HG03520 (cell line): Measurements from ENCODE around the gene MYLK4.

ENCODE experiments used
- ATAC-seq: cut with Tn5 transposase; IDR thresholded peaks from one replicate; pipeline ENCODE4 v1.9.1; 2021; ENCODE audit warnings: mild to moderate bottlenecking, moderate library complexity; ENCODE audit not compliant: unreplicated experiment

The MYLK4 gene

DNA sequence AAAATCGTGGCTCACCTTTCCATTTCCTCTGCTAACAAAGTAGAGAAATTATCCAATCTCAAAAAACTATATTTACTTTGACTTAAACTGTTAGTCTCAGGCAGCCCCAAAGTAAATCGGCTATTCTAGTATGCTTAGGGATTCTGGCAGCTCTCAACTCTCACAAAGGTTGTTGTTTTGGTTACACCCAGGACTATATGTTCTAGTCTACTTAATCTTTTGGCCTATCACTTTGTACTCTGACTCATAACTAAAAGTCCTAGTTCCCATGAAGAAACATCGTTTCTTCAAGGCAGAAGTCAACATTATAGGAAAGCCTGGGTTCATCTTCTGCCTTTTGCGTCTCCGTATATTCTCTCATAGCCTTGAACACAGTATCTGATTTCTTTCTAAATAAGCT is 42.3 kb downstream of the MYLK4 start:
- no peak for ATAC-seq

DNA sequence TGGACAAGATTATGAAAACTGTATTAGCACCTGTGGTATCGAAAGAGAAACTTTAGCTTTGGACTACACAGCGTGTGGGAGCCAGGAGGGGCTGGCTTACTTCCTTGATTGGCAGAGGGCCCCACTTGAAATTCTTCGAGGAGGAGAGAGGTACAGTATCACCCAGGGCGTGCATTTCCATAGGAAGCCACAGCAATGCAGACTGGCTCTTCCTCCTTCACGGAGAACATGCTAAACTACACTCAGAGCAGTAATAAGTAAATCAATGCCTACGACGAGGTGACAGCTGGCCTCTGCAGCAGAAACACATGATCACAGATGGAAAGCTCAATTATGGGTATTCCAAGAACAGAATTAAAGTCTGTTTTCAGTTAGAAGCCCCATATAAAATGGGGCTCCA is 44.2 kb downstream of the MYLK4 start:
- no peak for ATAC-seq

DNA sequence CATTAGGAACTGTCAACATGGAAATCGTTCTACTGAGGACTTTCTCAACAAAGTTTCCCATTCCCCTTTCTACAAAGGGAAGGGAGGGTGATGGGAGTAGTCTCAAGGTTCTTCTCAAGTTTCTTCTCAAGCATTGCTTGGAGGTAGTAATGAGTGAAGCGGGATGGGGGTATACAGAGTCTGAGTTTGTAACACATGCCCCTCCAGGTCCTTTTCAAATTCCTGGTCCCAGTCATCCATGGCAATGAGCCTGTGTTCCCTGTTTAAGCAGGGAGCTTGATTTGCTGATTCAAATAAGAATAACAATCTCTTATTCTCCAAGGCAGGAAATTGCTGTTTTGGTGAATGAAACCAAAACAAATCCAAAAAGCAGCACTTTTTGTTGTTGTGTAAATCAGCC is 45.5 kb downstream of the MYLK4 start:
- ATAC-seq, result no peak

DNA sequence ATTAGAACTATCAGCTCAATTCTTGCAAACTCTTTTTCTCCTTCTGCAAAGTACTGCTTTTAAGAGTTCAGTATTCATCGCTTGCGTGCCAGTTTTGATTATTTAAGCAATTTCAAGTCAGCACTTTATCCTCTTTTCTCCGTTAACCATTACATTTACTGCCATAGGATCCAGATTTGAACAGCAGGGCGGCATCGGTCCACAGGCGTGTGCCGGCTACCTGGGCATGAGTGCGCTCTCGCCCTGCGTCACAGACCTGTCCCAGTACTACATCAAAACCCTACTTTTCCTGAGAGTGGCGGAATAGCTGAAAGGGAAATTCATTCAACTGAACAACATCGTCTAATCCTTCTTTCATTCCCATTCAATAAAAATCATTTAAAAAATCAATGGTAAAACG is 53.4 kb downstream of the MYLK4 start:
- no peak for ATAC-seq

DNA sequence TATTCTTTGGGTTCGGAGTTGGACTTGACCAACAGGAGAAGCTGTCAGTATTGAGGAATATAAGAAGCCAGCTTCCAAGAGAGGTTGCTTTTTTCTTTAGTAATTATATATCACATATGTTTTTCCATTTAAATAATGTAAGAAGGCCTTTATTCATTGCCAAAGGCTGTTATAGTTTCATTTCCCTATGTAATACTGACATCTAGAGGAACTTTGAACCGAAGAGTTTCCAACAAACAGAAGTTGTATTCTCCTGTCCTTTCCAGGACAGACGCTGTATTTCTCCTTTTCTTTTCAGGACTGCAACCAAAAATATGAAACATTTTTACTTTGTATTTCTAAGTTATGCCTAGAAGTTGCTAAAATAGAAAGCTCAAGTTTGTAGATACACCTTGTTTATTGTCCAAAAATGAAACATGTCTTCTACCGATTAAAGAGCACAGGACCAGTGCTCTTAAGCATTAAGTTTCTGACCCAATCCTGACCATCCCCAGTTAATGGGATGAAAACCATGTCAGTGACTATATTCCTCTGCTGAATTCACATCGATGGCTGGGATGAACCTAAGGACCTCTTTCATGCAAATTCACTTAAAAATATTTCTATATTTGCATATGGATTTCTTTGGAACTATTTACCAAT is 55.1 kb downstream of the MYLK4 start:
- ATAC-seq, result no peak

DNA sequence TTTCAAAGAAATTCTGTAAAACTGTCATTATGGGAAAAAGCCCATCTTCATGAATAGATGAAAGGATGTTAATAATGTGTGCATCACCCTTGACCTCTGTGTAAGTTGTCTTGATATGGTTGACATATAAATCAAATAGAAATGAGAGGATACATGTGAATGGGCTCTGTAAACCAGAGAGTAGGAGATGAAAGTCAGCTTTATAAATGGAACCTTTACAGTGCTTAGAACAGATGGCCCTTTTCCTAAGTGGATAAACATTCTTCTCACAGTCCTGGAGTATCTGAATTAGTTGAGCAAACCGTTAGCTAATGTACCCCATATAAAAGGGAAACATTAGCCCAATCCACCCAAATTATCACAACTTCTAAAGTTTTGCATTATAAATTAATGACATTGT is 57.5 kb downstream of the MYLK4 start:
- ATAC-seq, result no peak

DNA sequence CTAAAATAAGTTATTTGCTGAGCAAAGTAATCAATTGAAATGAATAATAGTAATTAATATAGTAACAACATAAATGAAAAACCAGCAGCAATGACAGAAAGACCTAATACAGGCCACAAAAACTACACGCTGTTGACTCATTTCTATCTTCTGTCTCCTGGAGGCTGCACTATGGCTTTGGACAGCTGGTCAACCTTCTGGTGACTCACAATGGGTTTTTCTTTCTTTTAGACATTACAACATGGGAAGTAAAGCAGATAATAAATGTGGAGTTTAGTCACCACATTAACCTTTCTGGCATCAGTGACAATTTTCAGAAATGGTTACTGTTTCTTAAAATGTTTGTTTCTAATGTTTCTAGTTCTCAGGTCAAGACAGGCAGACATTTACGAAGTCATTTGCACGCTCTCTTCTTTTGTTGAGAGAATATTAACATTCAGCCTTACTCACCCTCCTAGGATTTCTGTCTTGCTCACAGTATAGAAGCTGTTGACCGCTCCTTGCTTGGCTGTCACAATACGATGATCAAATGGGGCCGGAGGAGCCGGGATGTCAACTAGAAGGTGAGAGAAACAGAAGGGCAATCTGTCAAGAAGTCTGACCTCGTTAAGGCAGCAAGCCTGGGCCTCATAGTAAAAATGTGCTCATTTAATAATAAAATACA is 62.2 kb downstream of the MYLK4 start:
- ATAC-seq, result no peak

DNA sequence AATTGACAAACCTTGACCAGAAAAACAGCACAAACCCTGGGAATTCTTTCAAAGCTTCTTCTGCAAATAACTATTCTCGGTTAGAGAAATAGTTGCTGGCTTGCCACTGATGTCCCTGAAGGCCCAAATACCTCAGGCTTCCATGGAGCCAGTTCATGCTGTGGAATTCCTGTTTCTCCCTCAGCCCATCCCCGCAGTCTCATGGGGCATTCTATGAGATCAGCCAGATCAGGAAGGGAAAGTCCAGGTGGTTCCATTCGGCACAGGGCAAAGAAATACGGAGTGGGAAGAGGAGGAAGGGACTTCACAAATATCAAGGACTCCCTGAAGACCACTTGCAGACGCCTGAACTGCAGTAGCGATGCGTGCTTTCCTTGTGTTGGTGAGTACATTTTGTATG is 63.3 kb downstream of the MYLK4 start:
- ATAC-seq, result no peak

DNA sequence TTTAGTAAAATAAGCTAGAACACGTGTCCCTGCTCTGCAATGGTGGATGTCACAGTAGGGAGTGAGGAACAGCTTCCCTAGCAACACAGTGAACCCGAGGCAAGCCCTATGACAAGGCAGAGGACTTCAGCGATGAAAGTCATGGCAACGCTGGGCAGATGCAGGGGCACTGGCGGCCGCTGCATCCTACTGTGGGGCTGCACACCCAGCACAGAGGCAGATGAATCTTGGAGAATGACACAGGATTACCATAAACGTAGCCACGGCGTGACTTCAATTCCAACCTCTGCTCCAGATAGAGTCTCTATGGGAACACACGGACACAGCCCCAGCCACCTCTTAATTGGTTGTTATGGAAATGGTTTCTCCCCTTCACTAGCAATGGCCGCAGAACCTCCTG is 64.2 kb downstream of the MYLK4 start:
- no peak for ATAC-seq

DNA sequence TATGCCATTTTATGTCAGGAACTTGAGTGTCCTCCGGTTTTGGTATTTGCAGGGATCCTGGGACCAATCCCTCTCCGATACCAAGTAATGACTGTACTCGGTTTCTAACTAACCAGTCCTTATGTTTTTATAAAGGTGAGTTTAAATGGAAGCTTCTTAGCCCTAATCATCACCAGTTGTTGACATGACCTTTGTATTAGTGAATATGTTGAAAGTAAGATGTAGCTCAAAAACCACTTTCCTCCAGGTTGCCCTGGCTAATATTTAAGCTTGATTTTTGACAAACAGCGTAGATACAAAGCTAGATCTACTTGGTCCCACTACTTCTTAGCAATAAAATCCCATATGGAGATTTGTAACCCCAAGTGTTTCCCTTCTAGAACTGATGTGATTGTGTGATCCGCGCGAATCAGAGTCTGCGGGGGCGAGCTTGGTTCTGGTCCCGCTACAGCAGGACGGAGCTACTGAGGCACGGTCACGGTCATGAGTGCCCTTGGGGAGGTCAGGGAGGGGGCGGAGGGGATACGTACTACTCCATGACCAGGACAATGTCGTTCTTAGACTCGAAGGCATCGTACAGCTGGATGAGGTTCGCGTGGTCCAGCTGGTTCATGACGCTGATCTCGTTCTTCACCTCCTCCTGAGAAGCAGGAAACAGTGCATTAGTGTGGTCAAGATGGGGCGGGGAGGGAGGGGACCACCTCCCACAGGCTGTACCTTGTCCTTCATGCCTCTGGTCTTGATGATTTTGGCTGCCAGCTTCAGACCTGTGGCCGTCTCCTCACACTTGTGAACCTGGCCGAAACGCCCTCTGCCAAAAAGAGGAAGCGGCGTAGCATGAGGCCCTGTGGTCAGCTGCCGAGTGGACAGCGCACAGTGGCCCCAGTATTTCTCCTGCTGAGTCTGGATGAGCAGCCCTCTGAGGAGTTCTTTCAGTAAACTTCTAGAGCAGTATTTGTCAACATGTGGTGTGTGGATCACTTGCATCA is 65.7 kb downstream of the MYLK4 start:
- no peak for ATAC-seq

DNA sequence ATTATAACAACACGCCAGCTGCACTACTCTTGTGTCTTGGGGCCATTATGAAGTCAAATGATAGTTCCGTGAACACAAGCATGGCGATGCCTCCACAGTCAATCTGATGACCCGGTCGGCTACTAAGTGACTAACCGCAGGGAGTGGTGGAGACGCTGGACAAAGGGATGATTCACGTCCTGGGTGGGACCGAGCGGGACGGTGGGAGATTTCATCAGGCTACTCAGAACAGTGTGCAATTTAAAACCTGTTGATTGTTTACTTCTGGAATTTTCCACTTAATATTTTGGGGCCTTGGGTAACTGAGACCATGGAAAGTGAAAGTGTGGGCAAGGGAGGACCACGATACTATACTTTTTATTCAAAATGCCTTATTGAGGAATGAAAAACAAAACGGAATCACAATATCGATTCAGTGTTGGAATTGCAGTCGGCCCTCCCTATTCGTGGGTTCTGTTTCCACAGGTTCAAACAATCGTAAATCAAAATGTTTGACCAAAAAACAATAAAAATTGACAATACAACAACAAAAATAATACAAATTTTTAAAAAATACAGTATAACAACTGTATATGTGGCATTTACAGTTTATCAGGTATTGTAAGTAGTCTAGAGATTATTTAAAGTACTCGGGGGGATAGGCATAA is 66.5 kb downstream of the MYLK4 start:
- ATAC-seq, result no peak

DNA sequence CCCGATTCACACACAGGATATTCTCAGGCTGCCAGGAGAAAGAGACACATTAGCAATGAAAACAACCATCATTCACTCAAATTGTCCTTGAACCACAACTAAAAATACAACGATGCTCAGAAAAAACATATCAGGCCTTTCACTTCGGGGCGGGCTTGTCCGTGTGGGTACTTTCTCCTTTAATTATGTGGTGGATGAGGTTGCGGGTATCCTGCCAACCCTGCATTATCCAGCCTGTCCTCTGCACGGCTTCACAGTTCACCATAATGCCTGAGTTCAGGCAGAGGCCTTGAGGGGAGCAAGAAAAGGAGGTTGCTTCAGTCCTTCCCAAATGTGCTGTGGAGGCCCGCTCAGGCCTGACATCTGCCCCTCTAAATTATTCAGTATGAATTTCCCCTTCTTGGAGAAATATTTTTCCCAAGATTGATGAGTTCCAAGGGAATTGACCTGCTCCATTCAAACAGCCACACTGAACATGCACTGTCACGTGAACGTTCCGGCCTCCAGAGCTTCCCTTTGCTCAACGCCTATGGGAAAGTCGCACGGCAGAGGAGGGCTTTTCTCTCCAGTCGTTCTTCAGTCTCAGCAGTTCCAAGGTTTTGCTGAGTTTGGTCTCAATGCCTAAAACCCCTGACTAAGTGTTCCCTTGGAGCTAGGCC is 70.3 kb downstream of the MYLK4 start:
- no peak for ATAC-seq

DNA sequence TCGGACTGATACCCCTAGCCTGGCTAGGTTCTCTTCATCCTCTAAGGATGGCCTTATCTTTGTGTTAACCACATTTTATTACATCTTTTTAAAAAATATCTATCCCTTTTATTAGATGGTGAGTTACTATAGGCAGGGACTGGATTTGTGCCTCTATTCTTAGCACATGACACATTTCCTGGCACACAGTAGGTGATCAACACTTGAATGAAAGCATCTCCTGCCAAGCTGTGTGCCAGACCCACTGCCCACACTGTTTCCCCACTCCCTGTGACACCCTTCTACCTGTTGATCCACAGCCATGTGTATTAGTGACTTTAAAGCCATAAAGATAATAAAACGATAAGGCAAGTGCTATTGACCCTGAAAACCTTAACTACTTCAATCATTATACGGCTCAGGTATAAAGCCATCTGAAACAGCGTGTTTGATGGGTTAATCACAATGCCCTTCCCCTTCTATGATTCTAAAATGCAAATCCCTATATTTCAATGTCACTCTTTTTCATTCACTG is 73.6 kb downstream of the MYLK4 start:
- ATAC-seq, result no peak

DNA sequence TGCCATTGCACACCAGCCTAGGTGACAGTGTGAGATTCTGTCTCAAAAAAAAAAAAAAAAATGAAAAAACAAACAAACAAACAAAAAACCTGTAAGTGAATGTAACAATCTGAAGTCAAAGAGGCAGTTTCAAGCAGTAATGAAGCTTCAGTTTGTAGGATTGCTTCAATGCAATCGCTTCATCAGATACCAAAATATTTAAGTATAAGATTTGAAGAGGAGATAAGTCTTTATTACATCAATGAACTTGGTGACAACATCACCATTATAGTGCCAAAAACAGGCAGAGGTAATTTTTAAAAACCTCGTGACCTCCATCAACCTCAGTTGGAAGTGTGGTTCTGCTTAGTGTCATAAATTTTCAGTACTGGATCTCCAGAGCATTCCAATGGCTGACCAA is 74.7 kb downstream of the MYLK4 start:
- no peak for ATAC-seq

DNA sequence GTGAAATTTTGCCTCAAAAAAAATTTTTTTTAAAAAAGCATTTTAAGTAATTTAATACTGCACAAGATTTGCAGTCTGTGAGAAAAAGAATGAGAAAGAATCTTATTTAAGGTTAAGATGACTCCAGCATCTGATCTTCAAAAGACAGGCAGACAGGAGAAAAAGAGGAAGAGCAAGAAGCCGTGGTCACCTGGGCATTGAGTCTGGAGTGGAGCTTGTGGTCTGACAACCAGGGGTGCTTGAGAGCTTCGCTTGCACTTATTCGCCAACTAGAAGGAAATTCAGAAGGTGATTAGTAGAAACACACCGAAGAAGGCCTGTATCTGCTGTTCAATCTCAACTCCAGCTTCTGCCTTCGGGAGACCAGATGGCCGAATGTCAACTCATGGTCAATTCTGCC is 75.9 kb downstream of the MYLK4 start:
- no peak for ATAC-seq

DNA sequence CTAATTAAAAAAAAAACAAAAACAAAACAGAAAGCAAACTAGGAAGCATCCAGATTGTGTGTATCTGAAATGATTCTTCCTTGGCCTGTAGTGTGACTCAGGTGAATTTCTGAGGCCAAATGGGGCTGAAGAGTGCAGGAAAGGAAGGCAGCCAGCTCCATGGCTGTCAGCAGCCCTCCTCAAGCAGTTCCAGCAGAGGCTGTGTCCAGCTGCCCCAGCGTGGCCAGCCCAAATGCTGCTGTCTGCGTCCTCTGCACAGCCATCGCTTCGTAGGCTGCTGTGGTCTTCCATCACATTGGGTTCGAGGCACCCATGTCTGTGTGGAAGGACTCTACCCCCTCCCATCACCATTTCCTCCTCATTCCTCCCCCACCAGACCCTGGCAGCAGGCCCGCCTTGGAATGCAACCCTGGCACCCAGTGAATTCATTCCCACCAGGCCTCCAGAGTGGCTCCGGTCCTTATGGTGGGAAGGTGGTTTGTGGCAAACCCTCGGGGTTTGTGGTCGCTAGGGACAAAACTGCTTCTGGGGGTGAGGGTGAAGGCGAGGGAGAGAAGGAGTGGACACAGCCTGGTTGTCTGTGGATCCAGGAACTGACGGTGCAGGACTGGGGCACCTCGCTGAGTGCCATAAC is 81.5 kb downstream of the MYLK4 start:
- ATAC-seq, result no peak

DNA sequence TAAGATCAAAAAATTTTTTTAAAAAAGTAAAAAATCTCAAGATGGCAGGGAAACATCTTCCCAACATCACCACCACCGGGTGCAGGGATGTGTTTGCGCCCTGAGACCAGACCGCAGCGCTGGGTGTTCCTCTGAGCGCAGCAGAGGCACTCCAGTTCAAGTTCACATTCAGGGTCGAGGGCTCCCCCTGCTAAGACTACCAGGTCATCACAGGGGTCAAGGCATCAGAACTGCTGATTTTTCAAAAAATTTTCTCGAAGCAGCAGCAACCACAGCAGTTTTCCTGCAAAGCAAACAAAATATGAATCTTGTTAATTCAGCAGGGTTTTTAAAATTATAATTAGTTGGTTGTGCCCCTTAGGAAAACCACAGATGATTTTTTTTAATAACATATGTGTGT is 83.1 kb downstream of the MYLK4 start:
- ATAC-seq, result no peak

DNA sequence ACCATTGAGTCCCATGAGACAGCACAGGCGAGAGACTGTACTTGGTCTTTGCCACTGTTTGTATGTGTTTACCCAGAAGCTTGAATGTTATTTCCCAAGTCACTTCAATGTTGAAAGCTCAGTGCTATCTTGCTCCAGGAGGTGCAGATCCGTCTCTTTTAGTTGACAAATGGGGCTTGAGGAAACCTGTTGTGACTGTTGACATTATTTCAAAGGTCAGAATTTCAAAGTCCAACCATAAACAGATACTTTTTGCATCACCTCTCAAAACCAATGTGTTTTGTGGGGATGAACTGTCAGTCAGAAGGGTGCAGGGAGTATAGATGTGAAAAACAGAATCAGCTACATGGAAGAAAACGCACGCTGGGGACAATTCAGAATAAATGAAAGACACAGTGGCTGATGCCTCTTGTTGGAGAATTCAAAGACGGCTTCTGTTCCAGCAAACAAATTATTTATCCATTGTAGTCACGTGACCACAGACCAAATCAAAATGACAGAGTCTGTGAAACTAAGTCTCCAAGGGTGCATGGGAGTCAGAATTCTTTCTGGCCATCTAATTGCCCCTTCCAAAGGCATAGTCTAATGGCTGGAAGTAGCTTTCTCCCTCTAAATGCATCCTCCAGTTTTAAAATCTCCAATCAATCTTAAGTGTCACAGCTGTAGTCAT is 83.7 kb downstream of the MYLK4 start:
- no peak for ATAC-seq
